ENCODE results near the gene PGP. TPM values are rescaled to one million over a fixed set of nuclear protein-coding genes. Genes with fewer than 3 reads are reported as not detected.

PGP gene
- total and polyA plus RNA-seq, 2 of the 4 experiments (the other 2 are of a cell fraction), result 4.1 to 9.4 TPM

- Histone ChIP-seq H3K9me3 (ENCODE audit: control insufficient read depth, insufficient read depth, low read length) (no peaks in the 10 kb centered on the region), H3K4me2 (ENCODE audit: low read depth, low read length) (no peak overlapping the region), H2BK5ac (ENCODE audit: low read depth, low read length, poor library complexity, severe bottlenecking) (no peak overlapping the region), H2AK9ac (replicated peaks; ENCODE audit: low read depth, low read length, poor library complexity) (no peak overlapping the region), H3K4ac (ENCODE audit: low read depth, low read length) (no peak overlapping the region), H3K79me1 (ENCODE audit: low read depth in 1 of 2, low read length in 2 of 2) (no peaks in the 10 kb centered on the region), H4K20me1 (ENCODE audit: insufficient read depth, low read length) (peaks cover 7% of the 10 kb centered on the region; the same call in 1 of the 2 replicates), H2BK20ac (ENCODE audit: low read depth, low read length) (no peak overlapping the region), H3K4me1 (ENCODE audit: control insufficient read depth, insufficient read depth, low read length) (no peaks in the 10 kb centered on the region), H2AFZ (replicated peaks; ENCODE audit: low read length, poor library complexity) (no peak overlapping the region), H2BK15ac (ENCODE audit: low read depth, low read length) (no peak overlapping the region), H3K18ac (ENCODE audit: low read depth, low read length) (no peak overlapping the region), H4K91ac (ENCODE audit: insufficient read depth, low read depth, low read length) (no peak overlapping the region), H3K9me1 (ENCODE audit: insufficient read depth, low read length) (peaks cover 3% of the 10 kb centered on the region; the same call in 1 of the 2 replicates), H2BK120ac (ENCODE audit: low read depth, low read length) (no peak overlapping the region), H2AK5ac (ENCODE audit: low read depth, low read length) (no peak overlapping the region), H3K27ac (ENCODE audit: insufficient read depth, low read length) (no peak overlapping the region), H3K4me3 (ENCODE audit: insufficient read depth, low read depth, low read length) (no peak overlapping the region), H3K27me3 (ENCODE audit: control insufficient read depth, insufficient read depth, low read length) (no peaks in the 10 kb centered on the region), H3K9ac (ENCODE audit: low read depth, low read length) (no peak overlapping the region), H3K56ac (ENCODE audit: extremely low read depth, insufficient read depth, low read length) (no peak overlapping the region), H3K14ac (replicated peaks; ENCODE audit: low read depth, low read length) (no peak overlapping the region), H4K5ac (ENCODE audit: low read depth, low read length) (no peak overlapping the region), H4K8ac (ENCODE audit: low read depth in 2 of 2, low read length in 2 of 2) (no peak overlapping the region), H3K23ac (ENCODE audit: low read depth, low read length) (no peak overlapping the region), H3K36me3 (ENCODE audit: control insufficient read depth, insufficient read depth, low read length) (peaks cover 31% of the 10 kb centered on the region)
- CTCF ChIA-PET, result no interaction called here
- POLR2A ChIA-PET (ENCODE audit: unreplicated experiment), result no interaction called here
- in situ Hi-C loops (cut with MboI; ENCODE audit: low sequenced_read_pairs) (no loop called here), dilution Hi-C loops (cut with HindIII; ENCODE audit: low sequenced_read_pairs, unreplicated experiment) (no loop called here), intact Hi-C loops (cut with micrococcal nuclease) (no loop called here)
- TF ChIP-seq CHD1 (IDR thresholded peaks at IDR 0.05; ENCODE audit: low read depth, low read length) (no peak), CEBPB (IDR thresholded peaks at IDR 0.05; ENCODE audit: low read depth, low read length) (no peak), MXI1 (IDR thresholded peaks at IDR 0.05; ENCODE audit: borderline replicate concordance, low read depth, low read length) (no peak), RFX5 (IDR thresholded peaks at IDR 0.05; ENCODE audit: low read depth, low read length) (no peak), RCOR1 (IDR thresholded peaks at IDR 0.05; ENCODE audit: insufficient replicate concordance, low read length) (no peak), NFE2L2 (IDR thresholded peaks at IDR 0.05; ENCODE audit: low read depth, low read length) (no peak), MAZ (IDR thresholded peaks at IDR 0.05; ENCODE audit: borderline replicate concordance, low read depth, low read length) (no peak)
- 98% methylated on average over 22 of the region's 31 CpGs; no CpG with 5 or more reads in 1 of the 2 experiments for WGBS, 2 experiments (ENCODE audit: extremely low coverage in 2 of 2, insufficient read length in 1 of 2)
- BruUV-seq (replicated peaks), result no TSS peak
- no peak for DNase-seq
- no peak for ATAC-seq (ENCODE audit: low read depth)
These were observed 35.1 kb downstream of the PGP start for GRCh38 chr16:2179576-2179975.
